Cardiac muscle cell (in vitro differentiated cells and primary cell): ENCODE results near the gene RENBP. TPM values are rescaled to one million over a fixed set of nuclear protein-coding genes. Genes with fewer than 3 reads are reported as not detected.

Source experiments
- DNase-seq, 2 donors: peaks; one replicate each; pipeline versions ENCODE4 v3.0.0 to v3.0.0-alpha.2; 2010 to 2017; ENCODE audit warnings: low read depth in 1 of 2, low spot score in 1 of 2
- H3K27ac ChIP-seq: fragments of 200-600 bp; sonication (generic); 2 replicates; pipeline ENCODE4 v1.5.1; 2016
- H3K27me3 ChIP-seq: fragments of 200-600 bp; sonication (generic); 2 replicates; pipeline ENCODE4 v1.6.0; 2016; ENCODE audit warnings: control low read depth
- H3K36me3 ChIP-seq: fragments of 200-600 bp; sonication (generic); 2 replicates; pipeline ENCODE4 v1.5.1; 2016; ENCODE audit warnings: control low read depth
- H3K4me1 ChIP-seq: fragments of 200-600 bp; sonication (generic); 2 replicates; pipeline ENCODE4 v1.8.1; 2017; ENCODE audit warnings: low read depth, mild to moderate bottlenecking, mixed run types
- H3K4me3 ChIP-seq: fragments of 200-600 bp; sonication (generic); 2 replicates; pipeline ENCODE4 v1.5.1; 2016; ENCODE audit warnings: mild to moderate bottlenecking
- H3K9me3 ChIP-seq: fragments of 200-600 bp; sonication (generic); 2 replicates; pipeline ENCODE4 v1.5.1; 2017; ENCODE audit warnings: low read depth, mild to moderate bottlenecking, control low read depth
- CTCF ChIP-seq: IDR thresholded peaks from 2 replicates; pipeline ENCODE4 v1.5.1; 2012; ENCODE audit warnings: low read depth, mild to moderate bottlenecking, low read length
- polyA plus RNA-seq: library from polyadenylated mRNA; unstranded; fragments of >200 nt; fragmentation: Nextera tagmentation; extraction: Ambion mirVana; gene quantifications from 2 replicates; pipeline ENCODE4 v1.2.1, GENCODE V29; 2016
- total RNA-seq: library from RNA; depleted of rRNA; stranded (reverse); fragments of >200 nt; gene quantifications from 2 replicates; pipeline ENCODE4 v1.2.3, GENCODE V29; 2016

The RENBP gene
- total and polyA plus RNA-seq, 2 experiments from 2014 or later = 7.4 to 12.4 TPM

DNA sequence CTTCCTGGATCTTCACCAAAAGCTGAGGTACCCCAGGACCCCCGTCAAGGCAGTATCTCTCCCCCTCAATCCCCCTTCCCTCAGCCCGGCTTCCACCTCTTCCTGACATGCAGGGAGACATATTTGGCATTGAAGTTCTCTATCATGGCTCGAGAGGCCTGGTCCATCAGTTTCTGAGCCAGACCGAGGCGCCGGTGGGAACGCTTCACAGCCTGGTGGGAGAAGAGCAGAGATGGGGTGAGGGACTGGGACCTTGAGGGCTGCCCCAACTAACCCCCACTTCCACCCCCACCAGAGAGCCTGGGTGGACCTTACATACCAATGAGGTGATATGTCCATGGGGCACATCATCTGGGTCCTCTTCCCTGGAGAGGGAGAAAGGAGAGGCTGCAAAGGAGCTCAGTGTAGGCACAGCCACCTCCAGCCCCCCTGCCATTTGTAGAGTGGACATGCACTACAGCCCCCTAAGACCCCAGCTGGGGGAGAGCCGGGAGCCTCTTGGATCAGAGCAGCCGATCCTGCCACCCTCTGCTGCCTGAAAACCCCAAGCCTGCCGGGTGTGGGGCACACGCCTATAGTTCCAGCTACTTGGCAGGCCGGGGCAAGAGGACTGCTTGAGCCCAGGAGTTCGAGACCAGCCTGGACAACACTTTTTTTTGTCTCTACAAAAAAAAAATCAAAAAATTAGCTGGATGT lies 12.1 kb downstream of the RENBP start:
- Histone ChIP-seq H3K27me3 (no peaks in the 10 kb centered on the region), H3K4me1 (no peaks in the 10 kb centered on the region), H3K27ac (no peak overlapping the region), H3K36me3 (no peaks in the 10 kb centered on the region), H3K9me3 (no peaks in the 10 kb centered on the region), H3K4me3 (no peak overlapping the region)
- TF ChIP-seq CTCF = no peak
- no peak for DNase-seq

DNA sequence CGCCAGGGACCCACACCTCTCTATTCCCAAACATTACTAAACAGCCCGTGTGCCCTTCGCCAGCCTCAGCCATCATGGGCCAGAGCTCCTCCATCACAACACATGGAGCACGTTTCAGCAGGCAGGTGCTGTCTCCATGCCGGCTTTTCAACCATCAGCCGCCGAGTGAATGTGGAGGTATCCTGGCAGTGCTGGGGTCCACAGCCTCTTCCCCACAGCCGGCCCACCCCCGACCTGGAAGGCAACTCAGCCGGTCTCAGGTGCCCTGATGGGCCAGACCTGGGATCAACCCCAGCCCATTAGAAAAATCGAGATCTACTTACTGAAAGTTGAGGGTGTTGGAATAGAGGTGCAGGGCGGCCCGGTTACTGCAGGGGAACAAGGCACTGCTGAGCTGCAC lies 12.7 kb downstream of the RENBP start:
- H3K27me3 ChIP-seq = no peaks in the 10 kb centered on the region
- no peaks in the 10 kb centered on the region for H3K9me3 ChIP-seq
- H3K36me3 ChIP-seq = no peaks in the 10 kb centered on the region
- DNase-seq = no peak
- no peak overlapping the region for H3K4me3 ChIP-seq
- no peak overlapping the region for H3K27ac ChIP-seq
- no peak for TF ChIP-seq CTCF
- peaks cover 3% of the 10 kb centered on the region for H3K4me1 ChIP-seq

- Histone ChIP-seq H3K4me3 (no peak overlapping the region), H3K27me3 (no peaks in the 10 kb centered on the region), H3K36me3 (no peaks in the 10 kb centered on the region), H3K4me1 (peaks cover 8% of the 10 kb centered on the region), H3K27ac (no peak overlapping the region), H3K9me3 (no peaks in the 10 kb centered on the region)
- DNase-seq = no peak
- no peak for TF ChIP-seq CTCF
These were observed 13.3 kb downstream of the RENBP start for GRCh38 chrX:153931151-153931550.

GRCh38 chrX:153930011-153930910 lies 14.2 kb downstream of the RENBP start:
- H3K27me3 ChIP-seq = no peaks in the 10 kb centered on the region
- H3K36me3 ChIP-seq = no peaks in the 10 kb centered on the region
- H3K4me3 ChIP-seq = no peak overlapping the region
- no peak for TF ChIP-seq CTCF
- H3K9me3 ChIP-seq = no peaks in the 10 kb centered on the region
- no peak overlapping the region for H3K27ac ChIP-seq
- H3K4me1 ChIP-seq = peaks cover 11% of the 10 kb centered on the region
- DNase-seq = no peak

DNA sequence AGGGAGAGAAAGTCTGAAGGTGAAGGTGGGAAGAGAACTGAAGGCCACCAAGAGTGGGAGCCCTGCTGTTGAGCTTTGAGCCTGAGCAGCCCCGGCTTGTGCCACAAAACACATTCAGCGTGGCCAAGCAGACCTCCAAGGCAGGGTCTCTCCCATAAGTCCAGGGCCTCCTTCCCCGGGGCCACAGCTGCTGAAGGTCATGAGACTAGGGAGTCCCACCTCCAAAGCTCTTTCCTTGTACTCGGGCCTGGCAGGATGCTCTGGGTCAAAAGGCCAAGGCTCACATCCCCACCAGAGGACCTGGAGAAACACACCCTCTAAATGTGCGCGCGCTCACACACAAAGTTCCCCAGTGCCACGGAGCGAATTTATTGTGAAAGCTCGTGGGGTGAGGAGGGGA lies 14.9 kb downstream of the RENBP start:
- no peak overlapping the region for H3K4me3 ChIP-seq
- no peaks in the 10 kb centered on the region for H3K36me3 ChIP-seq
- no peaks in the 10 kb centered on the region for H3K27me3 ChIP-seq
- no peaks in the 10 kb centered on the region for H3K9me3 ChIP-seq
- no peak for DNase-seq
- peak overlapping the region; percentile 34 for H3K27ac ChIP-seq
- no peak for TF ChIP-seq CTCF
- H3K4me1 ChIP-seq = peaks cover 11% of the 10 kb centered on the region
